ENCODE results near the gene DRAM1.

The DRAM1 gene

DNA sequence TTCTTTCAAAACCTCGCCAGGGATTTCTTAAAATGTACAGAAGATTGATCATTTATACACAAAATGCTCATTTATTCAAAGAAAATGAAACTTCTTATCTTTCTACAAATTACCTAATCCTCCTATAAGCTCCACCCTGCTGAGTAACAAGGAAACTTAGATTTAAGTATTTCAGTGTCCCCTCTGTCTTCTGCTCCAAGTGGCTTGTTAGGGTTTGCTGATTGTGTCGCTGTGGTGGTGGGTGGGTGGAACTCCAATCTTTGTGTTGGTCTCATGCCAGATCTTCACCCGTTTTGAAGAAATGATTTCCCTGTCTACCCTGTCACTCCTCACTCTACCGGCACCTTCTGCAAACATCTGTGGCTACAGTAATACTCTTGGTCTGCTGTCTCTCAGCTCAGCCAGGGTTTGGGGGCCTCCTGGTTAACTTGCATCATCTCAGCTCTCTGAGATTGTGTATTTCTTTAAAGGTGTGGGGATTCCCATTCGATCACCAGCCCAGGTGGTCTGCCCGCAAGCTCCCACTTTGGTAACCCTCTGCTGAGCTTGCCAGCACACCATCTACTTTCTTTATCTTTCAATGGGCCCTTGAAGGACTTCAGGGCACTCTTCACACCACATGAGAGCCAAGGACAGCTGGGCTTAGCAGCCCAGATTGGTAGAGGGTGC lies 73.8 kb downstream of the DRAM1 start:
- DNase-seq, result no peak
- TF ChIP-seq GATA1 (IDR thresholded peaks at IDR 0.05; ENCODE audit: low read depth, low read length), result no peak
- no peak for TF ChIP-seq POLR2A (IDR thresholded peaks at IDR 0.05; ENCODE audit: low read length)

DNA sequence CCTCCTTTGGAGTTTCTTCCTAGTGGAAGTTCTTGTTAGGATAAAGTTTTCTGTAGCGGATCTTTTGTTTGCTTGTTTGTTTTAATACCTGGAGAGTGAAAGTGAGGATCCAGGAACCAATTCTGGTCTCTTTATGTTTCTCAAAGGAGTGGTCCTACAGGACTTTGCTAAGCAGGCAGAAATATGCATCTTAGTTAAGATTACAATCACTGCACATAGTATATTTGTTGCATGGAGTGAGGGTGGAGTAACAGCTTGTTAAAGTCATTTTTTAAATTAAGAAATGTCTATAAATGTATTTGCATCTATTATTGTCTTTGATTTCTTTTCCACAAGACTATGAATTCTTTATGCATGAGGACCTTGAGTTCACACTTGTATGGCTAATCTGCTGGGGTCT lies 76.7 kb downstream of the DRAM1 start:
- DNase-seq, result no peak
- TF ChIP-seq POLR2A (IDR thresholded peaks at IDR 0.05; ENCODE audit: low read length) (no peak), GATA1 (IDR thresholded peaks at IDR 0.05; ENCODE audit: low read depth, low read length) (no peak)

DNA sequence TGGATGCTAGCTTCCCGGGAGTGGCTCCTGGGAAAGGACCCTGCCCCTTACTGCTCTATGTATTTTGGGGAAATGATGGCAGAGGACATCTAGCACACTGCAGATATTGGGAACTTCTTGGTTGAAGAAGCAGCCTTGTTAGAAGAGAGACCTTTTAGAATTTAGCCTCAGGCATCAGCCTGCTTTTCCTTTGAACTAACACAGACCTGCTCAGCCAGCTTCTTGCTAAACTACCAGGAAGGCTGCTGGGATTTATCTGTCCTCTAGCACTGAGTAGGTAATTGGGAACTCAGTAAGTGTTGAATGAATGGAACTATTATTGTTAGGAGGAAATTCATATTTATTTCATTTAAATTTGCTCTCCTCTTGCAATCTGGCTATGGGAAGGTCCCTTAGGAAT lies 77.3 kb downstream of the DRAM1 start:
- no peak for DNase-seq

DNA sequence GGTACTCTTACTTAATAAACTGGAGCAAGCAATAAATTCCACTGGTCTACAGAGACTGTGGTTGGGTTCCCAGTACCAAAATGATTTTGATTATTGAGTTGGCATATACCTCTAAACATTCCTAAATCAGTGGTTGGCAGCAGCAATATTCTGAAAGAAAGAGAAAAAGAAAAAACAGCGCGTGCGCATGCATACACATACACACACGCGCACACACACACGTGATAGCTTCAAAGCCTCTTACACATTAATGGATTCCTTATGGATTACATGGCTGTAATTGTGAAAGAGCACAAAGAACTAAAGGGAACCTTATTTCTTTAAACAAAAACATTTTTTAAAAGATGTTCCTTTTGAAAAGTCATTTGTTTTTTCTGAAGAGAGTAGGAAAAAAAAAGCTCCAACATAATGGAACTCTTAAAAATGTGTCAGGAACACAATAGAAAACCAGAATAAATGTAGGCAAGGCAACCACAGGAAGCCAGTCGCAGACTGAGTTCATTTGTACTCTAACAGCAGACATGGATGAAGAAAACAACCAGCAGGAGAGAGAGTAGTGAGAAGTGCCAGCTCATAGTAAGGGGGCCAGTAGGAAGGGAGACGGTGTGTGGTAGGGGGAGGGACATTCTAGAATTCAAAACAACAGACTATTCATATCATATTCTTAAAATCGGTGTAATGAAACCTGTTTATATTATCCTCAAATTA lies 80.0 kb downstream of the DRAM1 start:
- no peak for DNase-seq
- TF ChIP-seq GATA1 (IDR thresholded peaks at IDR 0.05; ENCODE audit: low read depth, low read length) (no peak), POLR2A (IDR thresholded peaks at IDR 0.05; ENCODE audit: low read length) (no peak)

More for the DNA sequence above, 77.3 kb downstream of the DRAM1 start:
- no peak for TF ChIP-seq GATA1 (IDR thresholded peaks at IDR 0.05; ENCODE audit: low read depth, low read length)
- no peak for TF ChIP-seq POLR2A (IDR thresholded peaks at IDR 0.05; ENCODE audit: low read length)

DNA sequence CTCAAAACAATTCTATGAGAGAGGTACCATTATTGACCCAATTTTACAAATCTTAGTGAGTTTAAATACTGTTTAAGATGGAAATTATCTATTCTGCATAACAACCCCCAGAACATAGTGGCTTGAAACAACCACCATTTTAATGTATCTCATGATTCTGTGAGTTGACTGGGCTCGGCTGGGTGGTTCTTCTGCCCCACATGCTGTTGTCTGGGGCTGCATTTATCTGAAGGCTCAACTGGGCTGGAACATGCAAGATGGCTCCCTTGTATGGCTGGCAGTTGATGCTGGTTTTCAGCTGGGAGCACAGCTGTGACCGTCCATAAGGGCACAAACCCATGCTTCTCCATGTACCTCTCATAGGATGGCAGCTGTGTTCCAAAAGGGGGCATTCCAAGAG lies 82.2 kb downstream of the DRAM1 start:
- TF ChIP-seq GATA1 (IDR thresholded peaks at IDR 0.05; ENCODE audit: low read depth, low read length), result no peak
- no peak for TF ChIP-seq POLR2A (IDR thresholded peaks at IDR 0.05; ENCODE audit: low read length)
- DNase-seq, result no peak

DNA sequence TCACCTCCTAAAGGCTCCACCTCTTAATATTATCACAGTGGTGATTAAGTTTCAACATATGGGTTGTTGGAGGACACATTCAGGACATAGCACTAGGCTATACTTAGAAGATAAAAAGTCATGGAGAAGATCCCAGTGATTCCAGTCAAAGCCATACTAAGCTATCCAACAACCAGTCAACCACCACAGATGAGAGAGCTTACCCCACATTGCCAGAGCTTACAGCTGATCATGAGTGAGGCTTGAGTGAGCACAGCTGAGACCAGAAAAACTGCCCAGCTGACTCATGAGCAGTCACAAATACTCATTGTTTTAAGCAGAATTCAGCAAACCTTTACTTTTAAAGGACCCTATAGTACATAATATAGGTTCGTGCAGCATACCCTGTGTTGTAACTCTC lies 85.1 kb downstream of the DRAM1 start:
- DNase-seq, result no peak
- no peak for TF ChIP-seq GATA1 (IDR thresholded peaks at IDR 0.05; ENCODE audit: low read depth, low read length)
- TF ChIP-seq POLR2A (IDR thresholded peaks at IDR 0.05; ENCODE audit: low read length), result no peak

DNA sequence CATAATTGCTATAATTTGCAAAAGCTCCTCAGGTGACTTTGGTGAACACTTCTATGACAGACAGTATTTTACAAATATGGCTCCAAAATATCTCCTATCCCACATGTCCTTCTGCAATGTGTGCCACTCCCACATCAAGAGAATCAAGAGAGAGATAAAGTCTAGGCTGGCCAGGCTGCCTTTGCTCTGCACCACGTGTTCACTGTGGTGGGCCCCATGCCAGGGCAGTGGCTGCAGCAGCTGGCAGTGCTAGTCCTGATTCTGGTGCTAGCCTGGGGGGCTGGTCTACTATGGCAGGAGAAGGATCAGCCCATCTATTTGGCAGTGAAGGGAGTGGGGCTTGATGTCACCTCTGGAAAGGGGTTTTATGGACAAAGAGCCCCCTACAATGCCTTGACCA lies 86.3 kb downstream of the DRAM1 start:
- no peak for TF ChIP-seq GATA1 (IDR thresholded peaks at IDR 0.05; ENCODE audit: low read depth, low read length)
- DNase-seq, result peak; percentile 81 to 93

DNA sequence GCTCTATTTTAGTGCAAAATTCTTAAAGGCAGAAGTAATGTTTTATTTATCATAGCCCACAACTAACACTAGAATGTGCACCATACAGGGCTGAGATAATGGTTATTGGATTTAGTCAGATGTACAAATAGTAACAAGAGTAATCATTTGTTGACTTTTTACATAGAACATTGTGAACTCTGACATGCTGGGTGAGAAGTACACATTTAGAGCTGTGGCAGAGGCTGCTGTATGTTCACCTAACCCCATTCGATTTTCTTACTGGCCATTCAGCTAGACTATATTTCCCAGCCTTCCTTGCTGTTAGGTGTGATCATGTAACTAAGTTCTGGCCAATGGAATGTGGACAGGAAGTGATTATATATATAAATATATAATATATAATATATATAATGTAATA lies 89.1 kb downstream of the DRAM1 start:
- DNase-seq, result no peak
- TF ChIP-seq POLR2A (IDR thresholded peaks at IDR 0.05; ENCODE audit: low read length) (no peak), GATA1 (IDR thresholded peaks at IDR 0.05; ENCODE audit: low read depth, low read length) (no peak)

DNA sequence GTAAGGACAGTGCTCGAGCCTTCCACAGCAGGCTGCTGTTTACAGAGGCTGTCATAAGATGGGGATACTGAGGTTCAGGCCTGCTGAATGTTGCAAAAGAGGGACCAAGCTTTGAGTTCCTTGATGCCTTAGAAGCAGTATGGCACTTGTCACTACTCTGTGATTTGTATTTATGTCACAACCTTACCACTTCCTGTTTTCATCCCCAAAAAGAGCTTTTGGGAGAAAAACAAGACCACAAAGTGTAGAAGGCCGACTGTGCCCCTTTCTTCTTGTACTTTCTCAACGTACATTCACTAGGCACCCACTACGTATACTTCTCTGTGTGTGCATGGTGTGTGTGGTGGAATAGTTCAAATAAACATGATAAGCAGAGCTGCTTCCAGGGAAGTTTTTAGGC lies 90.1 kb downstream of the DRAM1 start:
- TF ChIP-seq POLR2A (IDR thresholded peaks at IDR 0.05; ENCODE audit: low read length) (no peak), GATA1 (IDR thresholded peaks at IDR 0.05; ENCODE audit: low read depth, low read length) (no peak)
- DNase-seq, result no peak

DNA sequence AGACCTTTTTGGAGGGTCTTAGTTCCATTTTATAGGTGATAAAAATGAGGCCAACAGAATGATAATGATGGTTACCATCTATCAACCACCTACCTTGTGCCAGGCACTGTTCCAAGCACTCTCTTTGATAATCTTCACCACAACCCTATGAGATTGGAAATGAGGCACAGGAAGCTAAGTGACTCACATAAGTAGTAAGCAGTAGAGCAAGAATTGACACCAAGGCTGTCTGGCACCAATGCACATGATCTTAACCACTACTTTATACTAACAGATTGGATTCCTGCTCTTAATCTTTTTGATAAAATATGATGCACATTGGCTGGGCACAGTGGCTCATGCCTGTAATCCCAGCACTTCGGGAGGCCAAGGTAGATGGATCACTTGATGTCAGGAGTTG lies 91.4 kb downstream of the DRAM1 start:
- no peak for TF ChIP-seq GATA1 (IDR thresholded peaks at IDR 0.05; ENCODE audit: low read depth, low read length)
- no peak for TF ChIP-seq POLR2A (IDR thresholded peaks at IDR 0.05; ENCODE audit: low read length)
- no peak for DNase-seq

All from erythroblast (primary cell).